GM23338 (cell line): Measurements from ENCODE around the gene TLR1. TPM values are rescaled to one million over a fixed set of nuclear protein-coding genes. Genes with fewer than 3 reads are reported as not detected.

Experiments
- ATAC-seq: fragments of 200-7000 bp; cut with Tn5 transposase; 3 replicates; pipeline ENCODE4 v1.9.1; 2020
- DNase-seq: peaks from one replicate; pipeline ENCODE4 v3.0.0-alpha.2; 2015; ENCODE audit warnings: low spot score
- H2AFZ ChIP-seq: fragments of 200-600 bp; sonication (generic); 2 replicates; pipeline ENCODE4 v1.8.0; 2016; ENCODE audit warnings: antibody characterized with exemption, mild to moderate bottlenecking, moderate library complexity
- H3F3A ChIP-seq: fragments of 200-600 bp; sonication (generic); replicated peaks from 2 replicates; pipeline ENCODE4 v1.8.0; 2017; ENCODE audit warnings: antibody characterized with exemption, mixed run types, low read depth
- H3K27ac ChIP-seq: fragments of 200-600 bp; sonication (generic); 2 replicates; pipeline ENCODE4 v1.6.1; 2016; ENCODE audit warnings: low read depth
- H3K27me3 ChIP-seq: fragments of 200-600 bp; sonication (generic); 2 replicates; pipeline ENCODE4 v1.8.0; 2016; ENCODE audit warnings: mild to moderate bottlenecking, mixed run types, moderate library complexity; ENCODE audit not compliant: insufficient read depth
- H3K36me3 ChIP-seq: fragments of 200-600 bp; sonication (generic); 2 replicates; pipeline ENCODE4 v1.8.0; 2016; ENCODE audit warnings: mild to moderate bottlenecking; ENCODE audit not compliant: insufficient read depth
- H3K4me1 ChIP-seq: fragments of 200-600 bp; sonication (generic); 2 replicates; pipeline ENCODE4 v1.8.0; 2016; ENCODE audit warnings: mild to moderate bottlenecking, moderate library complexity; ENCODE audit not compliant: insufficient read depth
- H3K4me2 ChIP-seq: fragments of 200-600 bp; sonication (generic); 2 replicates; pipeline ENCODE4 v1.7.1; 2017; ENCODE audit warnings: mixed run types
- H3K4me3 ChIP-seq: fragments of 200-600 bp; sonication (generic); 2 replicates; pipeline ENCODE4 v1.6.1; 2016; ENCODE audit warnings: mixed run types
- H3K79me2 ChIP-seq: fragments of 200-600 bp; sonication (generic); replicated peaks from 2 replicates; pipeline ENCODE4 v1.8.0; 2017; ENCODE audit warnings: mild to moderate bottlenecking; ENCODE audit not compliant: insufficient read depth
- H3K9me2 ChIP-seq: fragments of 200-600 bp; sonication (generic); 2 replicates; pipeline ENCODE4 v1.8.0; 2017; ENCODE audit not compliant: insufficient read depth
- H4K20me1 ChIP-seq: fragments of 200-600 bp; sonication (generic); replicated peaks from 2 replicates; pipeline ENCODE4 v1.8.0; 2017; ENCODE audit warnings: mild to moderate bottlenecking; ENCODE audit not compliant: insufficient read depth
- H3K27ac Mint-ChIP-seq: 2 replicates; pipeline ENCODE4 v1.8.0; 2020; ENCODE audit warnings: inconsistent platforms, mild to moderate bottlenecking, moderate library complexity, mixed read lengths
- H3K27me3 Mint-ChIP-seq: 3 replicates; pipeline ENCODE4 v1.8.0; 2022; ENCODE audit warnings: low read depth, mild to moderate bottlenecking, moderate library complexity, mixed read lengths, inconsistent platforms; ENCODE audit not compliant: insufficient read depth, poor library complexity
- H3K36me3 Mint-ChIP-seq: 3 replicates; pipeline ENCODE4 v1.8.0; 2021; ENCODE audit warnings: low read depth, mild to moderate bottlenecking, inconsistent platforms, moderate library complexity, mixed read lengths
- H3K4me1 Mint-ChIP-seq: 3 replicates; pipeline ENCODE4 v1.8.0; 2020; ENCODE audit warnings: mild to moderate bottlenecking, inconsistent platforms, mixed read lengths
- H3K4me3 Mint-ChIP-seq: 3 replicates; pipeline ENCODE4 v1.8.0; 2021; ENCODE audit warnings: moderate library complexity, mild to moderate bottlenecking, inconsistent platforms, mixed read lengths
- H3K9me3 Mint-ChIP-seq: 3 replicates; pipeline ENCODE4 v1.8.0; 2020; ENCODE audit warnings: moderate library complexity, mild to moderate bottlenecking, inconsistent platforms, mixed read lengths
- CREB1 ChIP-seq: fragments of 250-450 bp; sonication (Bioruptor Pico); IDR thresholded peaks from 2 replicates; pipeline ENCODE4 v1.5.0; 2020; ENCODE audit warnings: low read depth, mild to moderate bottlenecking, moderate library complexity
- CTCF ChIP-seq, 2 experiments: fragments of 200-600 bp in 1 of 2; sonication (generic) in 1 of 2; conservative IDR thresholded peaks; 2 replicates each; pipeline versions ENCODE4 v1.5.1 to v1.6.1; 2016 to 2017; ENCODE audit warnings: antibody characterized with exemption in 2 of 2, low read depth in 2 of 2, mild to moderate bottlenecking in 2 of 2, moderate library complexity in 1 of 2
- EZH2 ChIP-seq: fragments of 200-600 bp; sonication (generic); IDR thresholded peaks from one replicate; pipeline ENCODE4 v1.8.0; 2017; ENCODE audit warnings: antibody characterized with exemption, mild to moderate bottlenecking, low read depth; ENCODE audit not compliant: unreplicated experiment
- EZH2phosphoT487 ChIP-seq: fragments of 200-600 bp; sonication (generic); IDR thresholded peaks from one replicate; pipeline ENCODE4 v1.8.1; 2018; ENCODE audit warnings: antibody characterized with exemption; ENCODE audit not compliant: unreplicated experiment
- JUNB ChIP-seq: IDR thresholded peaks from one replicate; pipeline ENCODE4 v1.6.1; 2016; ENCODE audit warnings: antibody characterized with exemption; ENCODE audit not compliant: unreplicated experiment
- NANOG ChIP-seq: IDR thresholded peaks from 2 replicates; pipeline ENCODE4 v1.6.1; 2016; ENCODE audit warnings: antibody characterized with exemption, borderline replicate concordance
- POLR2AphosphoS5 ChIP-seq: IDR thresholded peaks from 2 replicates; pipeline ENCODE4 v1.6.1; 2016; ENCODE audit warnings: antibody characterized with exemption, low read depth
- REST ChIP-seq: IDR thresholded peaks from one replicate; pipeline ENCODE4 v1.6.1; 2018; ENCODE audit warnings: antibody characterized with exemption; ENCODE audit not compliant: unreplicated experiment
- STAT1 ChIP-seq: IDR thresholded peaks from one replicate; pipeline ENCODE4 v1.6.1; 2016; ENCODE audit warnings: antibody characterized with exemption; ENCODE audit not compliant: unreplicated experiment
- ZNF114 ChIP-seq: fragments of 250-450 bp; sonication (Bioruptor Pico); IDR thresholded peaks from 2 replicates; pipeline ENCODE4 v1.5.0; 2020; ENCODE audit warnings: mild to moderate bottlenecking, moderate library complexity
- ZNF331 ChIP-seq: fragments of 250-450 bp; sonication (Bioruptor Pico); IDR thresholded peaks from 2 replicates; pipeline ENCODE4 v1.5.0; 2020; ENCODE audit warnings: low read depth, mild to moderate bottlenecking, moderate library complexity
- polyA plus RNA-seq: library from polyadenylated mRNA; unstranded; fragments of >200 nt; fragmentation: Nextera tagmentation; extraction: Ambion mirVana; gene quantifications from 2 replicates; pipeline ENCODE4 v1.2.1, GENCODE V29; 2016
- total RNA-seq: library from RNA; depleted of rRNA; stranded (reverse); fragments of >200 nt; shearing (Covaris generic); gene quantifications from 2 replicates; pipeline ENCODE4 v1.2.3, GENCODE V29; 2014
- TF ChIP-seq, protein P1 (sequence below): IDR thresholded peaks from 2 replicates; pipeline ENCODE4 v1.6.1; 2016; ENCODE audit warnings: antibody characterized with exemption
- TF ChIP-seq, protein P2 (sequence below): fragments of 250-450 bp; sonication (Bioruptor Pico); IDR thresholded peaks from 2 replicates; pipeline ENCODE4 v1.5.0; 2020; ENCODE audit warnings: mild to moderate bottlenecking, moderate library complexity

Gene TLR1
- total and polyA plus RNA-seq, 2 experiments from 2014 or later: 0.07 TPM; not detected in 1

DNA sequence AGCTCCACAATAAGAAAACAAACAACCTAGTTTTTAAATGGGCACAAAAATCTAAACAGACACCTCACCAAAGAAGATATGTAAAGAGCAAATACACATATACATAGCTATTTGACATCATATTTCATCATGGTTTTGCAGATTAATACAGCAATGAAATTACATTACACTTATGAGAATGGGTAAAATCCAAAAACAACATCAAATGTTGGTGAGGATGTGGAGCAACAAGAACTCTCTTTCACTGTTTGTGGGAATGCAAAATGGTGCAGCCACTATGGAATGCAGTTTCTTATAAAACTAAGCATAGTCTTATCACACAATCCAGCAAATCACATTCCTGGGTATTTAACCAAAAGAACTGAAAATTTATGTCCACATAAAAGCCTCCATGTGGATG, 27.1 kb upstream of the TLR1 start:
- Mint-ChIP-seq H3K4me3 (no peak overlapping the region), H3K27ac (no peak overlapping the region), H3K36me3 (no peaks in the 10 kb centered on the region), H3K27me3 (no peaks in the 10 kb centered on the region), H3K9me3 (peaks cover 4% of the 10 kb centered on the region; the same call in 2 of the 3 replicates), H3K4me1 (no peaks in the 10 kb centered on the region)
- ATAC-seq: no peak
- no peak for TF ChIP-seq CREB1 (CRISPR knock-in tag)
- no peak for TF ChIP-seq POLR2AphosphoS5
- TF ChIP-seq EZH2: no peak
- no peak for TF ChIP-seq NANOG
- TF ChIP-seq ZNF331 (CRISPR knock-in tag): no peak
- TF ChIP-seq, protein P1, sequence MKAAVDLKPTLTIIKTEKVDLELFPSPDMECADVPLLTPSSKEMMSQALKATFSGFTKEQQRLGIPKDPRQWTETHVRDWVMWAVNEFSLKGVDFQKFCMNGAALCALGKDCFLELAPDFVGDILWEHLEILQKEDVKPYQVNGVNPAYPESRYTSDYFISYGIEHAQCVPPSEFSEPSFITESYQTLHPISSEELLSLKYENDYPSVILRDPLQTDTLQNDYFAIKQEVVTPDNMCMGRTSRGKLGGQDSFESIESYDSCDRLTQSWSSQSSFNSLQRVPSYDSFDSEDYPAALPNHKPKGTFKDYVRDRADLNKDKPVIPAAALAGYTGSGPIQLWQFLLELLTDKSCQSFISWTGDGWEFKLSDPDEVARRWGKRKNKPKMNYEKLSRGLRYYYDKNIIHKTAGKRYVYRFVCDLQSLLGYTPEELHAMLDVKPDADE: no peak
- TF ChIP-seq REST: no peak
- TF ChIP-seq, protein P2, sequence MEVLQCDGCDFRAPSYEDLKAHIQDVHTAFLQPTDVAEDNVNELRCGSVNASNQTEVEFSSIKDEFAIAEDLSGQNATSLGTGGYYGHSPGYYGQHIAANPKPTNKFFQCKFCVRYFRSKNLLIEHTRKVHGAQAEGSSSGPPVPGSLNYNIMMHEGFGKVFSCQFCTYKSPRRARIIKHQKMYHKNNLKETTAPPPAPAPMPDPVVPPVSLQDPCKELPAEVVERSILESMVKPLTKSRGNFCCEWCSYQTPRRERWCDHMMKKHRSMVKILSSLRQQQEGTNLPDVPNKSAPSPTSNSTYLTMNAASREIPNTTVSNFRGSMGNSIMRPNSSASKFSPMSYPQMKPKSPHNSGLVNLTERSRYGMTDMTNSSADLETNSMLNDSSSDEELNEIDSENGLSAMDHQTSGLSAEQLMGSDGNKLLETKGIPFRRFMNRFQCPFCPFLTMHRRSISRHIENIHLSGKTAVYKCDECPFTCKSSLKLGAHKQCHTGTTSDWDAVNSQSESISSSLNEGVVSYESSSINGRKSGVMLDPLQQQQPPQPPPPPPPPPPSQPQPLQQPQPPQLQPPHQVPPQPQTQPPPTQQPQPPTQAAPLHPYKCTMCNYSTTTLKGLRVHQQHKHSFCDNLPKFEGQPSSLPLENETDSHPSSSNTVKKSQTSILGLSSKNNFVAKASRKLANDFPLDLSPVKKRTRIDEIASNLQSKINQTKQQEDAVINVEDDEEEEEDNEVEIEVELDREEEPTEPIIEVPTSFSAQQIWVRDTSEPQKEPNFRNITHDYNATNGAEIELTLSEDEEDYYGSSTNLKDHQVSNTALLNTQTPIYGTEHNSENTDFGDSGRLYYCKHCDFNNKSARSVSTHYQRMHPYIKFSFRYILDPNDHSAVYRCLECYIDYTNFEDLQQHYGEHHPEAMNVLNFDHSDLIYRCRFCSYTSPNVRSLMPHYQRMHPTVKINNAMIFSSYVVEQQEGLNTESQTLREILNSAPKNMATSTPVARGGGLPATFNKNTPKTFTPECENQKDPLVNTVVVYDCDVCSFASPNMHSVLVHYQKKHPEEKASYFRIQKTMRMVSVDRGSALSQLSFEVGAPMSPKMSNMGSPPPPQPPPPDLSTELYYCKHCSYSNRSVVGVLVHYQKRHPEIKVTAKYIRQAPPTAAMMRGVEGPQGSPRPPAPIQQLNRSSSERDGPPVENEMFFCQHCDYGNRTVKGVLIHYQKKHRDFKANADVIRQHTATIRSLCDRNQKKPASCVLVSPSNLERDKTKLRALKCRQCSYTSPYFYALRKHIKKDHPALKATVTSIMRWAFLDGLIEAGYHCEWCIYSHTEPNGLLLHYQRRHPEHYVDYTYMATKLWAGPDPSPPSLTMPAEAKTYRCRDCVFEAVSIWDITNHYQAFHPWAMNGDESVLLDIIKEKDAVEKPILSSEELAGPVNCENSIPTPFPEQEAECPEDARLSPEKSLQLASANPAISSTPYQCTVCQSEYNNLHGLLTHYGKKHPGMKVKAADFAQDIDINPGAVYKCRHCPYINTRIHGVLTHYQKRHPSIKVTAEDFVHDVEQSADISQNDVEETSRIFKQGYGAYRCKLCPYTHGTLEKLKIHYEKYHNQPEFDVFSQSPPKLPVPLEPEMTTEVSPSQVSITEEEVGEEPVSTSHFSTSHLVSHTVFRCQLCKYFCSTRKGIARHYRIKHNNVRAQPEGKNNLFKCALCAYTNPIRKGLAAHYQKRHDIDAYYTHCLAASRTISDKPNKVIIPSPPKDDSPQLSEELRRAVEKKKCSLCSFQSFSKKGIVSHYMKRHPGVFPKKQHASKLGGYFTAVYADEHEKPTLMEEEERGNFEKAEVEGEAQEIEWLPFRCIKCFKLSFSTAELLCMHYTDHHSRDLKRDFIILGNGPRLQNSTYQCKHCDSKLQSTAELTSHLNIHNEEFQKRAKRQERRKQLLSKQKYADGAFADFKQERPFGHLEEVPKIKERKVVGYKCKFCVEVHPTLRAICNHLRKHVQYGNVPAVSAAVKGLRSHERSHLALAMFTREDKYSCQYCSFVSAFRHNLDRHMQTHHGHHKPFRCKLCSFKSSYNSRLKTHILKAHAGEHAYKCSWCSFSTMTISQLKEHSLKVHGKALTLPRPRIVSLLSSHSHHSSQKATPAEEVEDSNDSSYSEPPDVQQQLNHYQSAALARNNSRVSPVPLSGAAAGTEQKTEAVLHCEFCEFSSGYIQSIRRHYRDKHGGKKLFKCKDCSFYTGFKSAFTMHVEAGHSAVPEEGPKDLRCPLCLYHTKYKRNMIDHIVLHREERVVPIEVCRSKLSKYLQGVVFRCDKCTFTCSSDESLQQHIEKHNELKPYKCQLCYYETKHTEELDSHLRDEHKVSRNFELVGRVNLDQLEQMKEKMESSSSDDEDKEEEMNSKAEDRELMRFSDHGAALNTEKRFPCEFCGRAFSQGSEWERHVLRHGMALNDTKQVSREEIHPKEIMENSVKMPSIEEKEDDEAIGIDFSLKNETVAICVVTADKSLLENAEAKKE (CRISPR knock-in tag): no peak
- no peak for TF ChIP-seq STAT1
- TF ChIP-seq EZH2phosphoT487: no peak
- TF ChIP-seq JUNB: no peak
- no peak for TF ChIP-seq ZNF114
- no peak for TF ChIP-seq CTCF (conservative IDR thresholded peaks at IDR 0.05; ENCODE audit: low read depth in 2 of 2)
- Histone ChIP-seq H3K4me3 (no peak overlapping the region), H2AFZ (no peak overlapping the region), H3F3A (no peaks in the 10 kb centered on the region), H3K9me2 (no peaks in the 10 kb centered on the region), H3K79me2 (no peaks in the 10 kb centered on the region), H3K36me3 (no peaks in the 10 kb centered on the region), H4K20me1 (no peaks in the 10 kb centered on the region), H3K27ac (no peak overlapping the region), H3K27me3 (no peaks in the 10 kb centered on the region), H3K4me1 (no peaks in the 10 kb centered on the region), H3K4me2 (no peak overlapping the region)
- DNase-seq: no peak
